Coronary artery (tissue), 2 donors: ENCODE data around the gene CCDC30.
"Not testable (repeated sequence)": the region's sequence is repeated elsewhere in the genome, so short reads cannot be mapped to it uniquely, and the experiment has no call there.

Experiments used
- DNase-seq: peaks from one replicate; pipeline ENCODE4 v3.0.0-alpha.2; 2017; ENCODE audit warnings: low spot score
- H3K27ac ChIP-seq, 2 donors: fragments of 200-600 bp; sonication (generic); one replicate each; pipeline ENCODE4 v1.5.1; 2016 to 2019
- H3K4me3 ChIP-seq: fragments of 200-600 bp; sonication (generic); 2 replicates; pipeline ENCODE4 v1.5.1; 2016; ENCODE audit warnings: mild to moderate bottlenecking, moderate library complexity
- TF ChIP-seq, protein P1 (sequence below): fragments of 200-600 bp; sonication (generic); IDR thresholded peaks from one replicate; pipeline ENCODE4 v1.5.1; 2019; ENCODE audit warnings: antibody characterized with exemption

CCDC30 gene

DNA sequence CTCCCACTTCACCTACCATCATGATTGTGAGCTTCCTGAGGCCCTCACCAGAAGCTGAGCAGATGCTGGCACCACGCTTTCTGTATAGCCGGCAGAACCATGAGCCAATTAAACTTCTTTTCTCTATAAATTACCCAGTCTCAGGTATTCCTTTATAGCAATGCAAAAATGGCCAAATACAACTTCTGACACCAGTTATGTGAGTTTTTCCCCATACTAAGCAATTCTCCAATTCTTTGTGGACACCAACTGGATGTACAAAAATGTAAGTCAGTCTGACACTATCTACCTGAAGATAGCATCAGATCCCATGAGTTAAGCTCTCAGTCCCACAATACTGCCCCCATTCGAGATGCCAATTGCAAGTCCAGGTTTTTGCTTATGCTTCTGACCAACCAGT, 129.7 kb downstream of the CCDC30 start:
- TF ChIP-seq, protein P1, sequence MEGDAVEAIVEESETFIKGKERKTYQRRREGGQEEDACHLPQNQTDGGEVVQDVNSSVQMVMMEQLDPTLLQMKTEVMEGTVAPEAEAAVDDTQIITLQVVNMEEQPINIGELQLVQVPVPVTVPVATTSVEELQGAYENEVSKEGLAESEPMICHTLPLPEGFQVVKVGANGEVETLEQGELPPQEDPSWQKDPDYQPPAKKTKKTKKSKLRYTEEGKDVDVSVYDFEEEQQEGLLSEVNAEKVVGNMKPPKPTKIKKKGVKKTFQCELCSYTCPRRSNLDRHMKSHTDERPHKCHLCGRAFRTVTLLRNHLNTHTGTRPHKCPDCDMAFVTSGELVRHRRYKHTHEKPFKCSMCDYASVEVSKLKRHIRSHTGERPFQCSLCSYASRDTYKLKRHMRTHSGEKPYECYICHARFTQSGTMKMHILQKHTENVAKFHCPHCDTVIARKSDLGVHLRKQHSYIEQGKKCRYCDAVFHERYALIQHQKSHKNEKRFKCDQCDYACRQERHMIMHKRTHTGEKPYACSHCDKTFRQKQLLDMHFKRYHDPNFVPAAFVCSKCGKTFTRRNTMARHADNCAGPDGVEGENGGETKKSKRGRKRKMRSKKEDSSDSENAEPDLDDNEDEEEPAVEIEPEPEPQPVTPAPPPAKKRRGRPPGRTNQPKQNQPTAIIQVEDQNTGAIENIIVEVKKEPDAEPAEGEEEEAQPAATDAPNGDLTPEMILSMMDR = no peak
- DNase-seq = no peak
- Histone ChIP-seq H3K4me3 (no peak overlapping the region), H3K27ac (no peak overlapping the region)

DNA sequence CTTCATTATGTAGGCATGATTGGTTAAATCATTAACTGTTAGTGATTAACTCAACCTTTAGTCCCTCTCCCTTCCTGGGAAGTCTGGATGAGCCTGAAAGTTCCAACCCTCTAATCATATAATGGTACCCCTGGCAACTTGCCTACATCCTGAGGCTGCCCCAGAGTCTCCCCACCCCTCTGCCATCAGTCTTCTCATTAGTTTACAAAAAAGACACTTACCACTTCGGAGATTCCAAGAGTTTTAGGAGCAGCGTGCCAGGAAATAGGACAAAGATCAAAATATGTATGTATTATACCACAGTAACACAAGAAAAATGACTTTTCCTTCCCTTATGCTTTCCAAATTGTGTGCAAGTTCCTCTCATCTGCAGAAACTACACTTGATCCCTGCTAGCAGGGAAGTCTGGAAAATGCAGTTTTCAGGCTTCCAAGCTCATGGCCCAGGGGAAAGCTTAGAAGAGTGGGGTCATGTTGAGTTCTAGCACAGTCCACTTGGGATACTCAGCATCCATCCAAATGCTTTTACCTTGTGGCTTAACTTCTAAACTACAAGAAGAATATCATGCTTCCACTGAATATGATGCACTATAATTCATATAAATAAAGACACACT, 130.5 kb downstream of the CCDC30 start:
- Histone ChIP-seq H3K27ac (no peak overlapping the region), H3K4me3 (no peak overlapping the region)
- TF ChIP-seq, protein P1 = no peak
- no peak for DNase-seq

DNA sequence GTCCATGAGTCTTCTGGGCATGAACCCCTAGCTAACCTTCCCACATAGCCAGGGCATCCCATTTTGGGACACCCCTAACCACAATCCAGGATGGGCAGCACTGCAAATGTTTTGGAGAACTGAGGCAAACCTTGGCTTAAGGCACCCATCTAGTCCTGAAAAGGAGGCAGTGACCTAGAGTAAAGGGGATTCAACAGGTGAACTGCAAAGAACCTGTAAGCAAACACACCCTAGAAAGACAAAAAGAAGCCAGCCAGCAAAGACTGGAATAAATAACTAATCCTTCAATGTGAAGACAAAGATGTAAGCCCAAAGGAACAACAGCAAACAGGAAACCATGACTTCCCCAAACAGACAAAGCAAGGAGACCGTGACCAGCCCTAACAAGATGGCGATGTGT, 138.4 kb downstream of the CCDC30 start:
- TF ChIP-seq, protein P1 = no peak
- no peak overlapping the region for H3K4me3 ChIP-seq
- no peak overlapping the region for H3K27ac ChIP-seq
- no peak for DNase-seq

DNA sequence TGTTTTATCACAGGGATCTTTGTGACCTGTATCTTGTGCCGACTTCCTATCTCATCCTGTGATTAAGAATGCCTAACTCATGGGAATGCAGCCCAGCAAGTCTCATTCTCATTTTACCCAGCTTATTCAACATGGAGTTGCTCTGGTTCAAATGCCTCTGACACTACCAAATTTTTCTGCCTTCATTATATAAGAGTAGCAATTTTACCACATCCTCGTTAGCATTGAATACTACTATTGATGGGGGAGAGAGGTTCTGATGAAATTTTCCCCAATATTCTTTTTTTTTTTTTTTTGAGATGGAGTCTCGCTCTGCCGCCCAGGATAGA, 150.7 kb downstream of the CCDC30 start:
- Histone ChIP-seq H3K27ac (no peak overlapping the region), H3K4me3 (no peak overlapping the region)
- TF ChIP-seq, protein P1 = no peak
- DNase-seq = no peak

DNA sequence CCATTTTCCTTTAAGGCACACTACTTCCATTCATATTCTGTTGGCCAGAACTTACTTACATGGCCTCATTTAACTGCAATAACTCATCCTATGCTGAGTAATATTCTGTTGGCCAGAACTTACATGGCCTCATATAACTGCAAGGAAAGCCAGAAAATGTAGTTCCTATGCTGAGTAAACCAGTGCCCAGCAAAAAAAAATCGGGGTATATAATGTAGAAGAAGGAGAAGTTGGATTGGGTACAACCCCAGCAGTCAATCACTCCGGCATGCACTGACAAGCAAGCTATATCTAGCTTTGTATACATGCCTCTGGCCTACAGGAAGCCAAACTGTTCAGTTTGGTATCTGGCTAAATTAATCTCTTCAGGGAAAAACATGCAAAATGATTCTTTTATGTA, 155.8 kb downstream of the CCDC30 start:
- Histone ChIP-seq H3K4me3 (no peak overlapping the region), H3K27ac (no peak overlapping the region)
- TF ChIP-seq, protein P1 = no peak
- DNase-seq = no peak

DNA sequence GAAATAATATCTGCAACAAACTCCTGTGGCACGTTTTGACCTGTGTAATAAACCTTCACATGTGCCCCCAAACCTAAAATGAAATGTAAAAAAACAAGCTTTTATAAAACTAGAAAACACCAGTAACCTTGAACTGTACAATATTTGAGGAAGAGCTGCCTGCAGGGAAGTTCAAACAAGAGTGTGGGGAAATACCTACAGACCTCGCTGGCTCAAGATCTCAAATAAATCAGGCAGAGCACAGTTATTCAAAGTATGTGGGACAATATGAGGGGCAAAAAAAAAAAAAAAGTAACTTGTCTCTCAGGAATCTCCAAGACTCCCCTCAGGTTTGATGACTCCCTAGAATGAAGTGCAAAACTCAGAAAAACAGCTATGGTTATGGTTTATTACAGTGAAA, 157.2 kb downstream of the CCDC30 start:
- TF ChIP-seq, protein P1 = no peak
- H3K27ac ChIP-seq = no peak overlapping the region
- H3K4me3 ChIP-seq = no peak overlapping the region
- no peak for DNase-seq

DNA sequence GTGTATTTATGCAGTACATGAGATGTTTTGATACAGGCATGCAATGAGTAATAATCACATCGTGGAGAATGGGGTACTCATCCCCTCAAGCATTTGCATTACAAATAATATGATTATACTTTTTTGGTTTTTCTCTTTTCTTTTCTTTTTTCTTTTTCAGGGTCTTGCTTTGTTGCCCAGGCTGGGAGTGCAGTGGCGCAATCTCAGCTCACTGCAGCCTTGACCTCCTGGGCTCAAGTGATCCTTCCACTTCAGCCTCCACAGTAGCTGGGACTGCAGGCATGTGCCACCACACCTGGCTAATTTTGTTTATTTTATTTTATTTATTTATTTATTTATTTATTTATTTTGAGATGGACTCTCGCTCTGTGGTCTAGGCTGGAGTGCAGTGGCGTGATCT, 158.1 kb downstream of the CCDC30 start:
- not testable (repeated sequence) for H3K27ac ChIP-seq, DNase-seq, H3K4me3 ChIP-seq

DNA sequence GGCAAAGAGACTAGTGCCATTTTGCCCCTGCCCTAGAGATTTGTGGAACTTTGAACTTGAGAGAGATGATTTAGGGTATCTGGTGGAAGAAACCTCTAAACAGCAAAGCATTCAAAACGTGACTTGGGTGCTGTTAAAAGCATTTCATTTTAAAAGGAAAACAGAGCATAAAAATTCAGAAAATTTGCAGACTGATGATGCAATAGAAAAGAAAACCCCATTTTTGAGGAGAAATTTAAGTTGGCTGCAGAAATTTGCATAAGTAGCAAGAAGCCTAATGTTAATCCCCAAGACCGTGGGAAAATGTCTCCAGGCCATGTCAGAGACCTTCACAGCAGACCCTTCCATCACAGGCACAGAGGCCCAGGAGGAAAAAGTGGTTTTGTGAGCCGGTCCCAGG, 164.1 kb downstream of the CCDC30 start:
- not testable (repeated sequence) for H3K4me3 ChIP-seq, H3K27ac ChIP-seq, DNase-seq
